Dermis microvascular lymphatic vessel endothelial cell (primary cell): ENCODE measurements around the gene PARD3. TPM values are rescaled to one million over a fixed set of nuclear protein-coding genes. Genes with fewer than 3 reads are reported as not detected.

Source experiments
- DNase-seq, 2 donors: peaks; one replicate each; pipeline versions ENCODE4 v3.0.0 to v3.0.0-alpha.2; 2010; ENCODE audit warnings: low read depth in 2 of 2
- total RNA-seq: library from RNA; depleted of rRNA; stranded (reverse); fragments of >200 nt; gene quantifications from 2 replicates; pipeline ENCODE4 v1.2.1, GENCODE V29; 2014

PARD3 gene
- total RNA-seq, 1 donor from 2014 or later: 22.6 TPM

GRCh38 chr10:34547695-34548094 is 267.4 kb downstream of the PARD3 start:
- DNase-seq: no peak

DNA sequence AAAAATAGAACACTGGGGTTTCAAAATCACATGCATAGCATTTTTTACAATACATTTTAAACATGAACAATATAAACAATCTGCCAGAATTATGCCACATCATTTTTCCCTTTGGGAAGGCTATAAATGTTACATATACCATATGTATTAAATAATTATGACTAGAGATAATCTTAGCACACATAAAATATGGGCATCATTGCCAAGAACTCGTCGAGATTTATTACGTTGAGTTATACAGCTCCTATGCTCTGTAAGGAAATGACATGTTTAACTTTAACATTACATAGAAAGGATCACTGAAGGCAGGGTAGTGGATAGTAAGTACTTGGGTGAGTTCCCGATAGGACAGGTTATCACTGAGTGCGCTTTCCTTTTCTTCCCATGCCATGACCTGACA is 267.8 kb downstream of the PARD3 start:
- no peak for DNase-seq

DNA sequence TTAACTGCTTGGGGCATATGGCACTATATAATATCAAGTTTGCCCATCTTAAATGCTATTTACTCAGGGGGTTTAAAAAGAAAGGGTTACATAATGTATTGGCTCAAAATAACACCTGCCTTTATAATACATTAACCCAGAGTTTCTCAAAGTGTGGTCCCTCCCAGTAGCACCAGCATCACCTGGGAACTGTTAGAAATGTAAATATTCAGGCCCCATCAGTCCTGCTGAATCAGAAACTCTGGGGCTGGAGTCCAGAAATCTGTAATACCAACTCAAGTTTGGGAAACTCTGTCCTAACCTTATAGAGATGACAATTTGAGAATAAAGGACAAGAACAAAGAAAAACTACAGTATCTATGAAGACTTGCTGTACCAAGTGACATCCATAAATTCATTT is 270.7 kb downstream of the PARD3 start:
- DNase-seq: no peak

- DNase-seq: no peak
These were observed 271.4 kb downstream of the PARD3 start for GRCh38 chr10:34543716-34544115.

GRCh38 chr10:34540492-34540891 is 274.6 kb downstream of the PARD3 start:
- DNase-seq: no peak

DNA sequence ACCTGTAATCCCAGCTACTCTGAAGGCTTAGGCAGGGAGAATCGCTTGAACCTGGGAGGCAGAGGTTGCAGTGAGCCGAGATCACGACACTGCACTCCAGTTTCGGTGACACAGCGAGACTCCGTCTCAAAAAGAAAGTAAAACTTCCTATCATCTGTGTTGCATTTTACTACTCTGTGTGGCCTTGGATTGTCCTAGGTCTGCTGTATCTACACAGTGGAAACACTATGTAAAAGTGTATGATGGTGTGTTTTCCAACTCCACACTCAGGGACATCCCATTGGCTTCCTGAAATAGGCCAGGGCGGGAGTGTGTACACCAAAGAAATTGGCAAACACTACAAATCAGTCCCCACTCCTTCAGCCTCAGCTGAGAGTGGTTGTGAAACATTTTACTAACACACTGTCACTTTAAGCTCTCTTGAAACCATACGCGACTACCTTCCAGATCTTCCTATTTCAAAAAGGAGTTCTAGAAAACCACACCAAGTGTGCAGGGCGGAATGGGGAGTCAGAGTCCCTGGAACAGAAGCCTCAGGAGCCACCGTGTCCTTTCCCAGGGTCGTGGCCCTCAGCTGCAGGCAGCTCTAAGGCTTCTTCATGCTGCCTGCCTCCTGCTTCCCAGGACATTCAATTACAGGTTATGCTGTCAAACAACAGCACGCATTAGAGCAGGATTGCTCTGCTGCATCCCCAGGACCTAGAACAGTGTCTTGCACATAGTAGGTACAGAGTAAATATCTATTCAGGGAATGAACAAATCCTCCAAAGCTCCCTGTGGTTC is 275.4 kb downstream of the PARD3 start:
- no peak for DNase-seq

- DNase-seq: no peak
These were observed 276.7 kb downstream of the PARD3 start for GRCh38 chr10:34538281-34538829.

- no peak for DNase-seq
These were observed 277.4 kb downstream of the PARD3 start for GRCh38 chr10:34537629-34538231.

DNA sequence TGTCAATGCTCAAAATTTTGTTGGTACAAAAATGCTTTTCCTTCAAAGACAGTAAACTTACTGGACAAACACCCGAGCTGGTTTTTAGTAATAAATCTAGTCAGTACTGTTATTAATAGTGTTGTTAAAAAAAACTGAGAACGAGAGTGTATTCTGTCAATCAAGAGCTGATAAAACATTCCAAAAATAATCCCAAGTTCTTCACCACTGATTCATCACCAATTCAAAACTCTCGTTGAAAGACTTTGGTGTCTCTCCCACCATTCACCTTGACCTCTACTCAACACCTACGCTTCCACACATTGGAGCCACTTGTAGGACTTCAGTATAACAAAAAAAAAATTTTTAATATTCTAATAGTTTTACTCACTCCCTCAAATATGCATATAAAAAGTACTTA is 279.2 kb downstream of the PARD3 start:
- no peak for DNase-seq

DNA sequence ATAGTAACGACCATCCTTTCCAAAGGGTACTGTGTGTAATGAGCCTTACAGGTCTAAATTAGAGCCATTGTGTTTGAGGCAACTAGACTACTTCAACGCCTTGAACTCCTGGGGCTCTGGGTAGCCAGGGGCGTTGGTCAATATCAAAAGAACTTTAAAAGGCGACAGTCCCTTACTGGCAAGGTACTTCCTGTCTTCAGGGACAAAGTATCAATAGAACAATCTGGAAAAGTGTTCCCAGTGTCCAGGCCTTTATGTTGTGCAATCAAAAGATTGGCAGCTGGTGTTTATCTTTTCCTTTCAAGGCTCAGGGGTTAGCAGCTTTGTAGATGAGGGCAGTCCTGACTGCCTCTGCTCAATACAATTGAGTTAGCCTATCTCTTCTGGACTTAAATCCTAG is 284.3 kb downstream of the PARD3 start:
- no peak for DNase-seq

DNA sequence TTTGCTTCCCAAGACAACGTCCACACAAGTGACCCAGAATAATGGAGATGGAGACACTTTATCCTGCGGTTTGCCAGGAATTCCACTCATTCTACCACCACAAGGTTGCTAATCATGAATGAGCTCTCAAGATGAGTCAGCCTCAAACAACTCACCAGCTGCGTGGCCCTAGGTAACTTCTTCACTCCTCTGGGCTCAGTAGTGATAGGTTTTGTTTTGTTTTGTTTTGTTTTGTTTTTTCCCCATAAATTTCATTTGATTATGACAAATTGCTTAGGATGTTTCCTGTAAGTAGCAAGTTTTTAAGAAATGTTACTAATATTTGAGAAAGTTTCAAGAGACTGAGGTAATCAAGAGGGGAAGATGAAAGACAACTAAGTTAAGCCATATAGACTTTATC is 286.8 kb downstream of the PARD3 start:
- DNase-seq: peak in 1 of 2 donors; percentile 86

DNA sequence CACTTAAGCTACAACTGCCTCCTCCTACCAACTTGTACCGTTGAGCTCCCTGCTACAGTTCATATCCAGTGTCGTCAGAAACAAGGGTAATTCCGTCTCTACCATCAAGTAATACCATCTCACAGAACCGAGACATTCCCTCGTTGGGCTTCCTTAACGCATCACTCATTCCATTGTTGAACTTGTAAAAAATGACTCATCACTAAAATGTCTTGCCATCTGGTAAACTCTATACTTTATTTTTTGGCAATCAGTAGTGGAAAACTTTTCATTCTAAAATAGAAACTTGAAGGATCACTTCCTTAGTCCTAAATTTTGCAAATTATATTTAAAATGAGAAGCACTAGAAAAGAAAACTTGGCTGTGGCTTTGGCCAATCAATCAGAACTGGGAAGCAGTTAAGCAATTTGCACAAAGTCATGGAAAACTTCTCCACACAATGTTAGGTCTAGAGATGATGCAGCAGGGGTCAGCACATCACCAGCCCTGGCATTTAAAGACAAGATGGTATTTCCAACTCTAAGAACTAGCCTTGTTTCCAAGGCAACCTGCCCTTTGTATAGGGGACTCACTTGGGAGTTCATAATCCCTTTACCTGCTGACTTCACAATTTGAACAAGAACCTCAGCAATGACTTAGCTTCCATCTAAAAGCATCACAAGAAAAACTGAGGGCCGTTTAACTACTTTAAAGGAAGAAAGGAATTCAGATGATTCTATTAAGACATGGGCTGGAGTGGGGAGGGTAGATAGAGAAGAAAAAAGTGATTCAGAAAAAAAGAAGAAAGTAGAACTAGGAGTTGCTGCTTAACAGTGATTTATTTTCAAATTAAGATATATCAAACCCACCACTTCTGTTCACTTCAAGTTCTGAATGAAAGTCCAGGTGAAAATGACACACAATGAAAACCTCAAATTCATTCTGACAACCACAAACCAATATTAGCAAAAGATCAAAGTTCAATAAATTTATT is 288.1 kb downstream of the PARD3 start:
- DNase-seq: peak in 1 of 2 donors; percentile 88

GRCh38 chr10:34526186-34526585 is 288.9 kb downstream of the PARD3 start:
- DNase-seq: peak in 1 of 2 donors; percentile 36

DNA sequence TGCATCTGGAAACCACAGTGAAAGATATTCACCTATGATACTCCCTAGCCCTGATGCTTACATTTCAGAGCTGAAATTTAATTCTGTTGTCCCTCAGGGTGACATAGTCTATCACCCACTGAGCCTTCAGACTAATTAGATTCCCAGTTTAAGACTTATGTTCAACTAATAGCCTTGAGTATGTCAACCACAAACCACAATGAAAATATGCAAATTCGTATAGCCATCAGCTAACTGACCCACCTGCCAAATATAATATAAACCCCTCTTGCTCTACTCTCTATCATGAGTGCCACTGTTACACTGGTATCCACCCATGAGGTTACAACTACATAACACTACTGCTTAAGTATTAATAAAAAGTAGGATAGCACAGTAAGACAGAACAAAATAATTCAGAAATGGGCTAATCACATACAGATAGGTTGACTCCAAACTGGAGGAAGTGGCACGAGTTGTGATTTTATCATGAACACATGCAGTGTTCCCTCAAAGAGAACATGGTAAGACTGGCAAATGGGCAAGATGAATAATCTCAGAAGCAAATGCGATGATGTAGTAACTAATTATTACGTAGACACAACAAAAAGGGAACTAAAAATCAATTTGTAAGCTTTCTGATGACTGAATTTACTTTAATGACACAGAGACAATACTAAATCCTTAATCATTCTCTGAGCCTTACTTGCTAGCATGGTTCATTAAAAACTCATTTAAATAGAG is 290.6 kb downstream of the PARD3 start:
- DNase-seq: no peak

DNA sequence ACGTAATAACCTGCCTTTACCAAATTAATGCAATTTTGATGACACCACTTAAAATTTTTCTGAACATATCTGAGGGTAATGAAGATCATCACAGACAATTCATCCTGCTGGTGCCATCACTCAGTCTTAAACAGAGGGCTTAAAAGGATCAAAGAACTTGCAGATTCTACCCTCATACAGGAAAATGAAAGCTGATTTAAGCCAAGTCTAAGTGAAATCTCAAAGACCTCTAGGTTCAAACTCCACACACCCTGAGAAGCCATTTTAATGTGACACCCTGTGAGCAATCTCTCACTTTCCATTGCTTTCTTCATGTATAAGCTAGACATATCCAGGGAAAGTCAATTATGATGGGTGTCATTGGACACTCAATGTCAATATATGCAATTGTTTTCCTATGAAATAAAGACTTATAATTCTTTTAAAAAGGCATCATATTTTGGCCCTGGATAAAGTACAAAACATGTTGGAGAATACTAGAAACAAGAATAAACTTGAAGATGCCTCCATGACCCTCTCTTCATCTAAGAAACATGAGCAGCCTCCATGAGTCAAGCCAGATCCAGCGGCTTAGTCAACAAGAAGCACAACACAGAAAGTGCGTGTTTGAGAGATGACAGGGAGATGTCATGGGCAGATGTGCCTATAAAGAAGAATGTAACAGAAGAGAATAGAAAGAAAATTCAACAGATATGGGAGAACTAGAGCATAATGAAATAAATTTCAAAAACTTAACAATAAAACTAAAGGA is 291.9 kb downstream of the PARD3 start:
- DNase-seq: no peak

GRCh38 chr10:34522546-34522945 is 292.6 kb downstream of the PARD3 start:
- peak in 1 of 2 donors; percentile 63 for DNase-seq

- DNase-seq: no peak
These were observed 294.6 kb downstream of the PARD3 start for GRCh38 chr10:34520510-34520909.

DNA sequence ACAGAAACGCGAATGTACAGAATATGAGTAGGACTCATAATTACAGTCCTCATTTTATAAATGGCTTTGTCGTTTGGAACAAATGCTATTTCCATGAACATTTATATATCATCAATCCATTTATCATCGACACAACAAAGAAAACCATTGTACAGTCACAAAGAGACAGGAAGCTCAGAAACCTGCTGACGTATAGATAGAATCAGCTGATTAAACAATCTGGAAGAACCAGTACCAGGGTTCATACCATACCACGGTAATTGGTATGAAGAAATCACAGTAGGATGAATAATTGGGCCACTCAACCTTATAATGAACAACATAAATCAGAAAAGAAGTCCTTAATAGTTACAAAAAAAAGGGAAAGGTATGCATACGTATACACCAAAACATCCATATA is 295.0 kb downstream of the PARD3 start:
- peak in 1 of 2 donors; percentile 76 for DNase-seq

DNA sequence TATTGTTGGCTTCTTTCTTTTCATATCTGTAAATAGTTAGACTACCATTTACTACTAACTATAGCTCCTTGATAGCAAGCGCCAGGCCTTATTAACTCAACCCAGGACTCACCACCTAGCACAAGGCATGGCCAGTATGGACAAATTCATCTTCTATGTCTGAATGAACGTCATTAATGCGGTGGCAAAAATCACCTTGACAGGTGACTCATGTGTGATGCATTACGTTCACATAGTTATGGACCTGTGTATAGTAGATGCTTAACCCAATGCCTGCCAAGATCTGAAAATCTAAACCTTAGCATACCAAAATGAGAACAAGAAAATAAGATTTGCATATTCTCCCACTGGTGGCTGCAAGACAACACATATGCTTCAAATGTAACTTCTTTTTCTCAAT is 300.8 kb downstream of the PARD3 start:
- no peak for DNase-seq

GRCh38 chr10:34513636-34514035 is 301.5 kb downstream of the PARD3 start:
- no peak for DNase-seq
